HG03095 (cell line): ENCODE data around the gene FLVCR2.
A peak's percentile ranks its signal among the peaks of the same experiment; 100 is the strongest.

Experiments
- ATAC-seq: cut with Tn5 transposase; IDR thresholded peaks from one replicate; pipeline ENCODE4 v1.9.1; 2021; ENCODE audit warnings: moderate library complexity; ENCODE audit not compliant: unreplicated experiment

The FLVCR2 gene, protein sequence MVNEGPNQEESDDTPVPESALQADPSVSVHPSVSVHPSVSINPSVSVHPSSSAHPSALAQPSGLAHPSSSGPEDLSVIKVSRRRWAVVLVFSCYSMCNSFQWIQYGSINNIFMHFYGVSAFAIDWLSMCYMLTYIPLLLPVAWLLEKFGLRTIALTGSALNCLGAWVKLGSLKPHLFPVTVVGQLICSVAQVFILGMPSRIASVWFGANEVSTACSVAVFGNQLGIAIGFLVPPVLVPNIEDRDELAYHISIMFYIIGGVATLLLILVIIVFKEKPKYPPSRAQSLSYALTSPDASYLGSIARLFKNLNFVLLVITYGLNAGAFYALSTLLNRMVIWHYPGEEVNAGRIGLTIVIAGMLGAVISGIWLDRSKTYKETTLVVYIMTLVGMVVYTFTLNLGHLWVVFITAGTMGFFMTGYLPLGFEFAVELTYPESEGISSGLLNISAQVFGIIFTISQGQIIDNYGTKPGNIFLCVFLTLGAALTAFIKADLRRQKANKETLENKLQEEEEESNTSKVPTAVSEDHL

DNA sequence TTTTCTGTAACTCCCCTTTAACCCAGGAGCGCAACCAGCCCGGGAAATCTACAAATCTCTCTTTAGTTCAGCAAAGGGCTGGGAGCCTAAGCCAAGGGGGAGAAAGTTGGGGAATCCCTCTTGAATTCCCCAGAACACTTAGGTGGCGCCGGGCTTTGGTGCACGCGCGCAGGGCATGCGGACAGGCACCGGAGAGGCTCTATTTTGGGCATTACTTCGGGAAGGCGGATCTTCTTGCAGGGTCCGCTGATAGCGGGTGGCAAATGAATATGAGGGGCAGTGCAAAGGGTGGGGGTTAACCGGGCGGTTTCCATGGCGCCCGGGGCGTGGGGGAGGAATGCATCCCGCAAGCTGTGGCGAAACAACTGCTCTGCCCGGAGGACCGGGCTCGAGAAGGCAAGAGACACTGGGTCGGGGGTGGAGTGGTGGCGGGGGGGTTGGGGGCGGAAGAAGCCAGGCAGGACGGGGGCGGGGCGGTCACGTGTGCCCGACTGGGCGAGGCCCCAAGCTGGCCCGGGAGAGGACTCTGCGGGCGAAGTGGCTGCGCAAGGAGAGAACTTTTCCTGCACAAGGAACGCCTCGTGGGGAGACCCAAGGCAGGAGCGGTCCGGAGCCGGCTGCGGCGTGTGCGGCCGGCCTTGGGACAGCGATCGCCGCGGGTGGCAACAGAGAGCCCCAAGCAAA is at the start of gene FLVCR2:
Gene FLVCR2, plus strand, starts transcription at position 519 of the 684 bp plus-strand sequence. CDS start 353 bp downstream, outside the sequence.
- peak; percentile 30 for ATAC-seq

DNA sequence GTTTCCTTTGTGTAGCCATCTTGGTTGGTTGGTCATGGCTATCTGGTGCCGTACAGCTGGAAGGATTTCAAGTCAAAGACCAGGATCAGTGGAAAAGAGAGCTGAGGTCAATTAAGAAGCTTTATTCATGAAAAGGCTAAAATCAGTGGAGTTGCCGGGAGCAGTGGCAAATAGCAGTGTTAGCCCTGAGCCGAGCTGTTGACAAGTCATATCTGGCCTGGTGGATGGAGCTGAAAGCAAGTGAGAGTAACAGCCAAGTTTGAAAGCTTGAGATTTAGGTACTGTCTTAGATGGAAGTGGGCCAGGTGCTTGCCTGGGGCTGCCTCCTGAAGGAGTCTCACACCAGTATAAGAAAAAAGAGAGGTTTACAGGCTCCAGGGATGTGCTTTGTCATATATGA is 47.2 kb upstream of the FLVCR2 start:
- no peak for ATAC-seq

DNA sequence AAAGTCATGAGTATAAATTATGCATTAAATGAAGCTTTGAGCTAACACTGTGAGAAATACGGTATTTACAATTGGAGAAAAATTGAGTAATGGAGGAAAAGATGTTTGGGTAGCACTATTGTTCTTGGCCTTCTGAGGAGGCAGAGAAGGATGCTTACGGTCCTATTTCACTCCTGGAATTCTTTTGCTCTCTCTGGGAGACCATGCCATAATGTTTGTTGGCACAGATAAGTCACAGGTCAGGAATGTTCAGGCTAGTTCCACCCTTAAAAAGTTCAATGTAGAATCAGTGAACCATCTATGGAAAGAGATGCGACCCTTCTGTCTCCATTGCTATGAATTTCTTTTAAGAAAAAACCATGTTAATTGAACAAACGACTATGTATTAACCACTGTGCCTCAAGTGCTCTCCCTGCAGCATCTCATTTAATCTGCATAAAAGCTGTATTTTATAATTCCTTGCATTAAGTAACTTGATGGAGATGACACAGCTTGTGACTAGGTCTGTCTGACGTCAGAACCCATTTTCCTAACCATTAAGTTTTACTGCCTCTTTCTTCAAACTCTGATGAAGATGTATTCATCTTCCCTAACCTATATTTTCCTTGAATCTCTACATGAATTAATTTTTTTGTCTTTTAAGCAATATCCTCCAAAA is 46.6 kb upstream of the FLVCR2 start:
- no peak for ATAC-seq

DNA sequence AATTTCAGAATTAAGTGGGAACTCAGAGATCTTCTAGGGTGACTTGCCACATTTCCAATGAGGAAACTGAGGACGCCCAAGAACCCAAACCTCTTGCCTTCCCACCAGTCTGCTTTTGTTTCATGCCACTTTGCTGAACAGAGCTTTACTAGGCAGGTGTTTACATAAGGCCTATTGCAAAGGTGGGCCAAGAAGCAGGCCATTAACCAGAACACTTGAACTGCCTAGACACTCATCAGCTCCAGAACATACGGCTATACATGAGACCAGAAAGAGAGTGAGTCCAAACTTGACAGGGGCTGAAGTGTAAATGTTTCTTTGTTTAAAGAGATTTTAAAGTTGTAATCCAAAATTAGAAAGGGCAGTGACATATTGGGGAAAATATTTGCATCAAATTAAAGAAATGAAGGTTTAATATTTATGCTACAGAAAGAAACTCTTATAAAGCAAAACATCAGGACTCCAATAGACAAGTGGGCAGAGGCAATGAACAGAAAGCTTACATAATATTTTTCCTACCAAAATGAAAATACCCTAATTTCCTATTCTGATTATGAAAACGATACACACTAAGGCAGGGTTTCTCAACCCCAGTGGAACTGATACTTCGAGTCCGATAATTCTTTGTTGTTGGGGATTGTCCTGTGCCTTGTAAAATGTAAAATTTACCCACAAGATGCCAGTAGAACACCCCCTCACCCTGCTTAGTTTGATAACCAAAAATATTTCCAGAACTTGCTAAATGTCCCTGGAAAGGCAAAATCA is 44.4 kb upstream of the FLVCR2 start:
- no peak for ATAC-seq

DNA sequence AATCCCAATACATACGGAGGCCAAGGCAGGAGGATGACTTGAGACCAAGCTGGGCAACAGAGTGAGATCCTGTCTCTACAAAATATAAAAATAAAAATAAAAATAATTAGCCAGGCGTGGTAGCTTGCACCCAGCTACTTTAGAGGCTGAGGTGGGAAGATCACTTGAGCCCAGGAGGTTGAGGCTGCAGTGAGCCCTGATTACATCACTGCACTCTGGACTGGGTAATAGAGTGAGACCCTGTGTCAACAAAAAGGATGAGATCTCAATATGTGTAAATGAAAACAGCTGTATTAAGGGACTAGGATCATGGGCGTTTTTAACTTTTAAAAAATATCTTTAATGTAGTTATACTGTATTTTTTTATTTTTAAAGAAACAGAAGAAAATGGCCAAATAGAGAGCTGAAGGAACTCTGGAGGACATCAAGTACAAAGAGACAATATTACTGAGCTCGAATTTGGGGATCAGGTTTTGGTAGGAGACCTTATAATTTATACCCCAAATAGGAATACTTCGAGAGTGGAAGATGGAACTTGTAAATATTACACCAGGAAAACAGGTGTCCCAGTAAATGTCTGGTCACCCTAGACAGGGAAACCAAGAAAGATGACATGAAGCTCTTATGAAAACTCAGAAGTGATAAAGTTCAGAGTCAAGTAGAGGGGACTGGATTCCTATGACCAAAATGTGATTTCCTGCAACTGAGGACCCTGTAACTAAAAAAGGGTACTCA is 43.1 kb upstream of the FLVCR2 start:
- ATAC-seq, result no peak

DNA sequence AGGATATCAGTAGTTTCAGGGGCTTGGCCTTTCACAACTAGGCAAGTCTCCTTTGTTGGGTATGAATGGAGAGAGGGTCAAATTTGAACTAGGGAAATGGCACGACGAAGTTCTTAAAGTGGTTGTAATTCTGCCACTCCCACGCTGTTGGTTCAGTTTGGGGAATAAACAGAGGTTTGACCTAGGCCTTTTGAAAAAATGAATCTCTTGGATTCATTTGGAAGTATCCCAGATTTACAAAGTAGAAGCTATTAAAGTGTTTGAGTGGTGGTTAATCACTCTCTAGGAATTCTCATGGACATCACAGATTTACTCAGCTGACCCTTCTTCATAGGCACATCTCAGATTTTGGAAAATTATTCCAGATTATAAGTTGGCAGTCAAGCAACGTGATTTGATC is 41.3 kb upstream of the FLVCR2 start:
- ATAC-seq, result no peak

DNA sequence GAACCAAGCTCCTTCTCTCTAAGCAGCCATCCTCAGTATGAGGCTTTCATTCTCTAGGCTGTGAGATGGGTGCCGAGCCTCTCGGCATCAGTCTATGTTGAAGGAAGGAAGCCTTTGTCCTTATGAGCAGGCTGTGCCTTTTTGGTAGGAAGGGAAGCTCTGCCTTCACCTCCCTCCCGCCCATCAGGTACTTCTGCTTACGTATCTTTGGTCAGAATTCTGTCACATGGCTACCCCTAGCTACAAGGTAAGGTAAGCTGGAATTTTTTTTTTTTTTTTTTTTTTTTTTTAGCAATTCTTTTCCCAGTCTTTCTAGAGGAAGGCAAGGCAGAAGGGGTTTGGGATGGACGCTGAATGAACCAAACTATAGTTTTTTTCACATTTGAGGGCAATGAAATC is 39.3 kb upstream of the FLVCR2 start:
- no peak for ATAC-seq

DNA sequence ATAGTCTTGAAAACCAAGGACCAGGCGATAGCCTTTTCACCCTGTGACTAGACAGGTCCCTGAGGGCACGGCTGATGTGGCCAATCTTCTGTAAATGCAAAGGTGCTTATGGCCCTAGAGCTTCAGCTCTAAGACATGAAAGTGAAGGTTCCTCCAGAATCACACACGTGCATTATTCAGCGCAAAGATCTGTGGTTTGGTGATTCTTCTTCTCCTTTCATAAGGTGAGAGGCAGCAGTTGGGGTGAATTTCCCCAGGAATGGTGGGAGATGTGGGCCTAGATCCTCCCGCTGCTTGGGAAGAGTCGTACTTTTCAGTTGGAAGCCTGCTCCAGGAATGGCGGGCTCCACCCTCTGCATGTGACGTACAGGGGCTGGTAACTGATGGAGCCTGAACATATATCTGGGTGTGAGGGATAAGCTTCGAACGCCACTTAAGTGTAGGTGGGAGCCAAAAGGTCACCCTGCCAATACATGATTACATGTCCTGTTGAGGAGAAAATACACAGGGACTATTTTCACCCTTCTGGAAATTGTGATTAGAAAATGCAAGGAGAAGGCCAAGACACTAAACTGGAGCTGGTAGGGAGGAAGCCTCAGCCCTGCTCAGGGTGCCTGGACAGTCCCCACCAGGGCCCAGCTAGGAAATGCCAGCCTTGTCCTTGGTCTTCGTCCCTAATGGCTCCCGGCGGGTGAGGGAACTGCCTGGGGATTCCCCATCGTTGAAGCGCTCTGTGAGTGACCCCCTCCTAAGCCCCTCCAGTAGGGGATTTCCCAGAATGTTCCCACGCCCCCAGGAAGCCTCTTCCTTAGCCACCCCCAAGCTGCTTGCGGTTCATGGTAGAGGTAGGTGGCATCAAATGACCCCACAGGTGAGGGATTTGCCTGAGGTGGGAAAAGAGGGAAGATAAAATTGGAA is 38.6 kb upstream of the FLVCR2 start:
- peak; percentile 58 for ATAC-seq

DNA sequence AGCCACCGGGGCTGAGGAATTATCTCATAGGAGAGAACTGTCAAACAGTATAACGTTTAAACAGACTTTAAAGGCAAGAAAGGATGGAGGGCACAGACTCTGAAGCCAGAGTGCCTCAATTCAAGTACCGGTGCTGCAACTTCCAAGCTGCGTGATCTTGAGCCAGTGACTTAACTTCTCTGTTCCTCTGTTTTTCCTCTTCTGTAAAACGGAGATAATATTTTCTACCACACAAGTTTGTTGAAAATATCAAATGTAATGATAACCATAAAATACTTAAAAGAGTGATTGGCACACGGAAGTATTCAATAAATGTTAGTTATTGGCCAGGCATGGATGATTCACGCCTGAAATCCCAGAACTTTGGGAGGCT is 38.0 kb upstream of the FLVCR2 start:
- ATAC-seq, result no peak

DNA sequence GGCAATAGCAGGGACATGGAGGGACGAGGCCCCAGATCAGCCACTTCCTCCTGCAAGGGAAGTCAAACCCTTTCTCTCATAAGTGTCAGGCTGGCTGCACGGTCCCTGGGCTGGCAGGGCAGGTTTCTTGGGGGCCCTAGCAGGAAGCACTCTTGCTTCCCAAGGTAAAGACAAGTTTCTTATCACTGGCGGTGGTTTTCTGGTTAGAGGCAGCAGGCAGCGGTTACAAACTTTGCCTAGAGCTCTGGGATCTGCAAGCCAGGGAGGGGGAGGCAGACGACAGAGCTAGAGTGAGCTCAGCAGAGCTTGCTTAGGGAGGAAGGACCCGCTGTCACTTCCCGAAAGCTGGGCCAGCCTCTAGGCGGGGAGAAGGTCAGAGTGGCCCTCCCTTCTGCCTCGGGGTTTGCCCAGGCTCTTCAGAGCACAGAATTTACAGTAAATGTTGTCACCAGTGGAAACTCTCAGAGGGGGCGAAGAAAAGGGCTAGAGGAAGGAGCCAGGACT is 35.8 kb upstream of the FLVCR2 start:
- peak; percentile 36 for ATAC-seq

DNA sequence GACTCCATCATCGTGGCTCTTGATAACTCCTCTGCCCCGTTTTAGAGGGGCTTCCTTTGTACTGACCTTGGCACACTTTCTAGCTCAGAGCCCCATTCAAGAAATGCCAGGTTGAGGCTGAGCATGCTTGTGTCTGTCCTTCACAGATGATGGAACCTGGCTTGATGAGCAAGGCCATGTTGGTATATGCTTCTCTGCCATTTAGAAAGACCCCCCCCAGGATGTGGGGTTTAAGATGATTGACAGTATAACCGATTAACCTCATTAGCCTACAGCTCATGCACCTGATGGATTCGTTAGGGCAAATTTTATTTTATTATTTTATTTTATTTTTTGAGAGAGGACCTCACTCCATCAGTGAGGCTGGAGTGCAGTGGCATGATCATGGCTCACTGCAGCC is 35.2 kb upstream of the FLVCR2 start:
- ATAC-seq, result no peak

DNA sequence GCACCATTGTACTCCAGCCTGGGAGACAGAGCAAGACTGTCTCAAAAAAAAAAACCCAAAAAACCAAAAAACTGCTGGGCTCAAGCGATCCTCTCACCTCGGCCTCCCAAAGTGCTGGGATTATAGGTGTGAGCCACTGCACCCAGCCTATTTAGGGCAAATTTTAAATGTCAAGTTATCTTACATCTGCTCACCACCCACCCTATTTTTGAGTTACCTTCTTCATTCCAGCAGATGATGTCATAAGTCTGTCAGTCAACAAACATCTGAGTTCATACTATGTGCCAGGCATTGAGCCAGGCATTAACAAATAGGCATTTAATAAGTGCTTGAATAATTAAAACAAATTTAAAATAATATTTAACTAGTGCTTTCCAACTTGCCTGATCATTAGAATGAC is 34.6 kb upstream of the FLVCR2 start:
- ATAC-seq, result no peak

DNA sequence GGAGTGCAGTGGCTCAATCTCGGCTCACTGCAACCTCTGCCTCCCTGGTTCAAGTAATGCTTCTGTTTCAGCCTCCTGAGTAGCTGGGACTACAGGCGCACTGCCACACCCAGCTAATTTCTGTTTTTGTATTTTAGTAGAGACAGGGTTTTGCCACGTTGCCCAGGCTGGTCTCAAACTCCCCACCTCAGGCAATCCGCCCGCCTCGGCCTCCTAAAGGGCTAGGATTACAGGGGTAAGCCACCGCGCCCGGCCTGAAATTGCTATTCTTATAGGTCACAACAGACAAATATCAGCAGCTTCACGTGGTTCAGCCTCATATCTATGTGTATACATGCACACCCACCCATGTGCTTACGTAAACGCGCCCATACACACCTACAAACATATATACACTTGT is 32.5 kb upstream of the FLVCR2 start:
- ATAC-seq, result no peak

DNA sequence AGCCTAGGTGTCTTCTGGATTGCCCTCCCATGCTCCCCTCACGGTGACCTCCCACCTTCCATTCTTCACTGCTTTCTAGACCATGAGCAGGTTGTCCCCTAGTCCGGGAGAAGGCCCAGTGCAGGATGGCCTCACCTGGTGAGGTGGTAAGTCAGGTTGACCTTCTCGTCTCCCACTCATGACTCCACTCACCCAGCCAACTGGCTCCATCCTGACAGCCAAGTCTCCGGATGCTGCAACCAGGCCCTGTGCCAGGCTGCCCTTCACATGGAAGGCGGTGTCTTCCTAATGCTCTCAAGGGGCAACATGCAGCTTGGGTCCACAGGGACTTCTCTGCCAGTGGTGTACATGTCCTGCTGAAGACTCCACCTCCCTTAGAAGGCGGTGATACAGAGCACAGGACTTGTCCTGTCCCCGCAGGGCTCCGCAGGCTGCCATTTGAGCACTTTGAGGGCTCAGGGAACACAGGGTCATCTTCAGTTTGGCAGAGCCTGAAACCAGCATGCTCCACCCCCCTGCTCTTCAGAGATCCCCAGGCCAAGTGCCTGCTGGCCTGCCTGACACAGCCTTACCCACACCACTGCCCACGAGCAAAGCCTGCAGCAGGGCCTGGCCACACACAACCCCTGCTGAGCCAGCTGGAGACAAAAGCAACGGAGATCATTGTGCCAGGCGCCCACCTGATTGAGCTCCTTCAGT is 30.7 kb upstream of the FLVCR2 start:
- ATAC-seq, result no peak

DNA sequence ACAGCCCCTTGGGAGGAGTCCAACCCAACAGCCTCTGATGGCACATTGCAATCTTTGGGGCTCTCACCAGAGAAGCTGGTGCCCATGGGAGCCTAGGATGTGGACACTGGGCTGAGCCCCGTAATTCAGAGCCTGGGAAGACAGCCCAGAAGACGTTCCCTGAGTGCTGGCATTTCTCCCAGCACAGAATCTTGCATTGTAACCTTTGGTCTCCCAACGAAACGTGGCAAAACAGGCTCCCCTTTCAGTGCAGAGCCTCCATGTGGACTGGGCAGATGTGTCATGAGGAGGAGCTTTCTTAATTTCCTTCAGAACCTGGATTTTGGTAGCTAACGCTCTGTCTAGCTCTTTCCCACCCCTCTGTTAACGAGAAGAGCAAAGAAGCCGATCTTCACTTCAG is 29.9 kb upstream of the FLVCR2 start:
- no peak for ATAC-seq

DNA sequence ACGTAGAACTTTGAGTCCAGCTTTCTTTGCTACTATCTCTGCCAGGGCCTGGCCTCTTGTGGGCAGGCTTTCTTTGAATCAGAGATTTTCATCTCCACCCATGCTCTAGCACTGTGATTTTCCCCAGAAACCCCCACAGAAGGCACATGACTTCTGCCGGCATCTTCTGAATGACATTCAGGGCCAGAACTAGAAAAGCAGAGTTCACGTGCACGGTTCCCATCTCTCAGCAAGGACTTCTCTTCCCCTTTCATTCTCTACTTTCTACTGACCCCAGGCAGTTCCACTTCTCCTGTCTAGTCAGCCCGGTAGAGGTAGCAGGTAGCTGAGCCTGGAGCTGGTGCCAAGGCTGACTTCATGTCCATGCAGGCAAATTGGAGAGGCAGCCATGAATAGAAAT is 29.3 kb upstream of the FLVCR2 start:
- ATAC-seq, result peak; percentile 57

DNA sequence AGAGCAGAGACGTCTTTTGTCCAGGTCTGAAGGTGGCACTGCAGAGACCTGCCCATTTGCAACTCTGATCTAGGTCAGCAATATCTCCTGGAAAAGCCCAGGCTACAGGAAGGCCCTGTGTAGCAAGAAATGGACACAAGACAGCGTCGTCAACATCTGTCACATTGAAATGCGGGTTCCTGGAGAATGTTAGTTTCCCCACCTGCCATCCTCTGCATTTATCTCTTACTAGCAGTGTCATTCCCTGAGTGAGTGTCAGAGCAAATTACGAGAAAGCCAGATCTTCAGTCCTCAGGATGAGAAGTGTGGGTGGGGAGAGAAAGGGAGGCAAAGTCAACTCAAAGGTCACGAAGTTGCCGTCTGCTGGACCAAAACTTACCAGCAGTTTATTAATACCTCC is 27.4 kb upstream of the FLVCR2 start:
- no peak for ATAC-seq

DNA sequence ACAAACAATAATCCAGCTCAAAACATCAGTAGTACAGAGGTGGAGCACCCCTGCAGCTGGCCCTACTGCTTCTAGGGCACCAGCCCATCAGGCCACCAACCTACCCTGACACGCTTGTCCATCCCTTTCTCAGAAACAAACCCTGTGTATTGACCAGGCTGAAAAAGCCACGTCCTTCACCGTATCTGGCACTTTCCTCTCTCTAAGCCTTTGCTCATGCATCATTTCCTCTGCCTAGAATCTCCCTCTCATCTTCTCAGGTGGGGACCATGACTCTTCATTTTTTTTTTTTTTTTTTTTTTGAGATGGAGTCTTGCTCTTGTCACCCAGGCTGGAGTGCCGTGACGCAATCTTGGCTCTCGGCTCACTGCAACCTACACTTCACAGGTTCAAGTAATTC is 25.3 kb upstream of the FLVCR2 start:
- no peak for ATAC-seq
